ENCODE data around the gene CERKL. TPM values are rescaled to one million over a fixed set of nuclear protein-coding genes. Genes with fewer than 3 reads are reported as not detected.

CERKL gene
- total and polyA plus RNA-seq, 2 donors from 2014 or later: 7.8 to 8.0 TPM

- FAIRE-seq (no peak), DNase-seq (peak; percentile 42 to 67 (median 47))
- intact Hi-C loops (cut with DNase I): no loop called here
- no peak overlapping the region for H3K9ac ChIP-seq (ENCODE audit: low read length in 3 of 3)
- H3K27me3 ChIP-seq (ENCODE audit: control insufficient read depth, insufficient read depth, low read length): peaks cover 57% of the 10 kb centered on the region
- peaks cover 0 to 11% (median 0%) of the 10 kb centered on the region in 3 donors for H3K4me1 ChIP-seq (ENCODE audit: control insufficient read depth in 2 of 3, insufficient read depth in 2 of 3, low read depth in 1 of 3, low read length in 3 of 3)
- no peak for TF ChIP-seq CTCF (IDR thresholded peaks at IDR 0.05; ENCODE audit: borderline replicate concordance, extremely low read depth, insufficient read depth)
- no peak overlapping the region for H3K4me3 ChIP-seq (ENCODE audit: low read length in 3 of 3)
- no peaks in the 10 kb centered on the region for H3K36me3 ChIP-seq (ENCODE audit: control insufficient read depth in 2 of 3, insufficient read depth in 3 of 3, low read length in 3 of 3)
- no peak overlapping the region for H3K27ac ChIP-seq (ENCODE audit: low read depth in 2 of 2, low read length in 2 of 2)
- H3K9me3 ChIP-seq (ENCODE audit: control insufficient read depth in 2 of 3, insufficient read depth in 1 of 3, low read length in 3 of 3): no peaks in the 10 kb centered on the region
Measured at GRCh38 chr2:181683518-181684453, 26.9 kb upstream of the CERKL start.

DNA sequence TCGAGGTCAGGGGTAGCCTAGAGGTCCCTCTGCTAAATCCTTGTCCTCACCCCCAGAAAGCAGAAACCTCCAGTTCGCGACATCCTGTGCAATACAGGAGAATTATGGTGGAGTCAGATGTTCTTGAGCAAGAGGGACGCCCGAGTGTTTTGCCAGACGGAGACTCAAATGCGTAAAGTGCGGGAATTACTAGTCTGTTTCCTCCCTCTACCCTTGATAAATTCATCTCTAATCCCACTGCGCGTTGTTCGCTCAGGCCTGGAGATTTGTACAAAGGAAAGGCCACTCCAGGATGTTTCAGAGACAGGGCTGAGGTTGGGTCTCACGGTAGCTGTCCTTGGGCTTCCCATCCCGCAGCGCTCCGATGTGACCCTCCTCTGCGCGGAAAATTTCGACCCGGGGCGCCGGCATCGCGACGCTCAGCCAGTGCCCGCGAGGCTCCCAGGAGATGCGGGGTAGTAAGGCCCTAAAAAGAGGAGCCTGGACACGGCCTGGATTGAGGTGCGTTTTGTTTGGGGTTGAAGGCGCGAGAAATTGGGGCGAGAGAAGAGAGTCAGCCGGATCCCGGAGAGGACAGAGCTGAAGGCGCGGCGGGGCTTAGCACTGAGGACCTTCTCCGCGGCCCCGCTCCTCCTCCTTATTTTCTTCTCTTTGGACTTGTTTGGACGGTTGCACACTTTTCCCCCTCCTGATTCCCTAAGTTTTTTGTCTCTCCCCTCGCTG is 26.1 kb upstream of the CERKL start:
- Histone ChIP-seq H3K4me1 (ENCODE audit: control insufficient read depth in 2 of 3, insufficient read depth in 2 of 3, low read depth in 1 of 3, low read length in 3 of 3) (peaks cover 0 to 11% (median 0%) of the 10 kb centered on the region in 3 donors), H3K9ac (ENCODE audit: low read length in 3 of 3) (no peak overlapping the region), H3K9me3 (ENCODE audit: control insufficient read depth in 2 of 3, insufficient read depth in 1 of 3, low read length in 3 of 3) (no peaks in the 10 kb centered on the region), H3K27ac (ENCODE audit: low read depth in 2 of 2, low read length in 2 of 2) (no peak overlapping the region), H3K27me3 (ENCODE audit: control insufficient read depth, insufficient read depth, low read length) (peaks cover 65% of the 10 kb centered on the region), H3K36me3 (ENCODE audit: control insufficient read depth in 2 of 3, insufficient read depth in 3 of 3, low read length in 3 of 3) (no peaks in the 10 kb centered on the region), H3K4me3 (ENCODE audit: low read length in 3 of 3) (no peak overlapping the region)
- FAIRE-seq: no peak
- intact Hi-C loops (cut with DNase I): no loop called here
- TF ChIP-seq CTCF (IDR thresholded peaks at IDR 0.05; ENCODE audit: borderline replicate concordance, extremely low read depth, insufficient read depth): no peak
- DNase-seq: peak in 1 of 5 donors; percentile 55

DNA sequence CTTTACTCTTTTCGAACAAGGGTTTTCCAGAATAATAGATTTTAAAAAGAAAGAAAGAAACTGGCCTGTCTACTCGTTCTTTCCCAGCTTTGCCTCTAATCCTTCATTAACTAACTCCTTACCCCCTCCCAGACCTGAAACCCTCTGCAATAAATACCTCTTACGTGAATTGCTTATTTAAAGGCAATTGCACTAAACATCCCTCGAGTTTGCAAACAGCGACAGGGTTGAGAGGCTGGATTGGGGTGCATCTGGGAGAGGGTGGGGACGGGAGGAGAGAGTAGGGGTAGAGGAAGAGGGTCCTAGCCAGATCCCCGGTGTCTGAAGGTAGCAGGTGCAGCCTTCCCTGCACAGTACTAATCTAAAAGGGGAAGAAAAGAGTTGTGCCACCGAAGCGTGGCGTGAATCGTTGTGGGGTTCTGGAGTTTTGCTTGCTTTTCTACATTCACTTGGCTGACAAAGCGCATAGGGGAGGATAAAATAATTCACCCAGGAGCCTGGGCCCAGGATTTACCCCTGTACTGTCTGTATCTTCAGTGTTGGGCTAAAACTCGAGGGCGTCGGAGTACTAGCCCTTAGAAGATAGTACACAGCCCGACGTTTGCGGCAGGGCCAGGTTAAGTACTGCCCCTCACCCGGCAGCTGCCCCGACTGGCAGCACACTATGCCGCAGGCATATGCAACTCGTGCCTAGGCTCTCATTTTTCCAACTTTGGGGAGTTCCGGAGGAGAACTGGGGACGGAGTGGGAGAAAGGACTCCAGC is 25.3 kb upstream of the CERKL start:
- DNase-seq: peak in 1 of 5 donors; percentile 31
- no peak for TF ChIP-seq CTCF (IDR thresholded peaks at IDR 0.05; ENCODE audit: borderline replicate concordance, extremely low read depth, insufficient read depth)
- Histone ChIP-seq H3K9ac (ENCODE audit: low read length in 3 of 3) (no peak overlapping the region), H3K36me3 (ENCODE audit: control insufficient read depth in 2 of 3, insufficient read depth in 3 of 3, low read length in 3 of 3) (no peaks in the 10 kb centered on the region), H3K9me3 (ENCODE audit: control insufficient read depth in 2 of 3, insufficient read depth in 1 of 3, low read length in 3 of 3) (no peaks in the 10 kb centered on the region), H3K4me3 (ENCODE audit: low read length in 3 of 3) (no peak overlapping the region), H3K27me3 (ENCODE audit: control insufficient read depth, insufficient read depth, low read length) (peaks cover 68% of the 10 kb centered on the region), H3K4me1 (ENCODE audit: control insufficient read depth in 2 of 3, insufficient read depth in 2 of 3, low read depth in 1 of 3, low read length in 3 of 3) (peaks cover 0 to 11% (median 0%) of the 10 kb centered on the region in 3 donors), H3K27ac (ENCODE audit: low read depth in 2 of 2, low read length in 2 of 2) (no peak overlapping the region)
- intact Hi-C loops (cut with DNase I): no loop called here
- FAIRE-seq: no peak

Data from kidney (tissue), 14 donors.